Measurements from ENCODE around the gene BCAP29.
A peak's percentile ranks its signal among the peaks of the same experiment; 100 is the strongest.

Gene BCAP29

GRCh38 chr7:107659666-107660065 lies 79.6 kb downstream of the BCAP29 start:
- Histone ChIP-seq H4K5ac (ENCODE audit: low read length) (no peak overlapping the region), H3K4ac (ENCODE audit: low read depth, low read length) (no peak overlapping the region), H4K8ac (ENCODE audit: low read depth, low read length) (no peak overlapping the region), H2BK5ac (ENCODE audit: low read length) (no peak overlapping the region), H2BK15ac (replicated peaks; ENCODE audit: low read depth) (no peak overlapping the region), H3K27me3 (ENCODE audit: insufficient read depth, low read length, poor library complexity) (peaks cover 34% of the 10 kb centered on the region), H3K79me2 (ENCODE audit: control insufficient read depth, insufficient read depth, low read length) (no peaks in the 10 kb centered on the region), H3K36me3 (ENCODE audit: control insufficient read depth, insufficient read depth, low read length) (no peaks in the 10 kb centered on the region), H2AK5ac (ENCODE audit: low read length) (no peak overlapping the region), H3K9ac (ENCODE audit: low read length) (no peak overlapping the region), H3K4me3 (ENCODE audit: low read length) (no peak overlapping the region), H3K4me1 (ENCODE audit: control insufficient read depth, low read depth, low read length) (no peaks in the 10 kb centered on the region), H3K4me2 (ENCODE audit: low read length) (no peak overlapping the region), H3K18ac (ENCODE audit: low read length) (no peak overlapping the region), H3K23ac (ENCODE audit: low read length) (no peak overlapping the region), H3K79me1 (ENCODE audit: low read length) (no peaks in the 10 kb centered on the region), H3K27ac (ENCODE audit: low read depth, low read length) (no peak overlapping the region), H2BK120ac (ENCODE audit: low read depth, low read length) (no peak overlapping the region), H3K56ac (ENCODE audit: low read length) (no peak overlapping the region)
- no CpG with 5 or more reads among the region's 4 CpGs for WGBS (ENCODE audit: extremely low coverage, insufficient coverage, low lambda C conversion rate)
- DNase-seq, result peak; percentile 51

- Histone ChIP-seq H3K4me1 (ENCODE audit: control insufficient read depth, low read depth, low read length) (no peaks in the 10 kb centered on the region), H3K9ac (ENCODE audit: low read length) (no peak within 1 kb of the TSS), H4K8ac (ENCODE audit: low read depth, low read length) (no peak within 1 kb of the TSS), H3K4me2 (ENCODE audit: low read length) (peak within 1 kb of the TSS; percentile 73), H4K5ac (ENCODE audit: low read length) (no peak within 1 kb of the TSS), H3K79me1 (ENCODE audit: low read length) (no peaks in the 10 kb centered on the region), H3K4ac (ENCODE audit: low read depth, low read length) (no peak within 1 kb of the TSS), H2BK15ac (replicated peaks; ENCODE audit: low read depth) (no peak within 1 kb of the TSS), H3K23ac (ENCODE audit: low read length) (no peak within 1 kb of the TSS), H2BK5ac (ENCODE audit: low read length) (no peak within 1 kb of the TSS), H3K27ac (ENCODE audit: low read depth, low read length) (no peak within 1 kb of the TSS), H3K36me3 (ENCODE audit: control insufficient read depth, insufficient read depth, low read length) (no peaks in the 10 kb centered on the region), H3K4me3 (ENCODE audit: low read length) (no peak within 1 kb of the TSS), H3K18ac (ENCODE audit: low read length) (no peak within 1 kb of the TSS), H3K27me3 (ENCODE audit: insufficient read depth, low read length, poor library complexity) (peaks cover 34% of the 10 kb centered on the region), H3K56ac (ENCODE audit: low read length) (no peak within 1 kb of the TSS), H3K79me2 (ENCODE audit: control insufficient read depth, insufficient read depth, low read length) (no peaks in the 10 kb centered on the region), H2BK120ac (ENCODE audit: low read depth, low read length) (no peak within 1 kb of the TSS), H2AK5ac (ENCODE audit: low read length) (no peak within 1 kb of the TSS)
- WGBS (ENCODE audit: extremely low coverage, insufficient coverage, low lambda C conversion rate), result no CpG with 5 or more reads among the region's 37 CpGs
- peak; percentile 55 for DNase-seq
Observed at GRCh38 chr7:107660381-107661080, 80.5 kb downstream of the BCAP29 start, which contains the start of gene SLC26A4. Gene SLC26A4, plus strand, starts transcription at chr7:107660828. Its CDS starts 814 bp downstream, at chr7:107661642.

GRCh38 chr7:107661081-107661864 lies 81.2 kb downstream of the BCAP29 start:
- Histone ChIP-seq H3K9ac (ENCODE audit: low read length) (no peak overlapping the region), H2AK5ac (ENCODE audit: low read length) (no peak overlapping the region), H2BK15ac (replicated peaks; ENCODE audit: low read depth) (no peak overlapping the region), H3K79me1 (ENCODE audit: low read length) (no peaks in the 10 kb centered on the region), H3K27ac (ENCODE audit: low read depth, low read length) (no peak overlapping the region), H3K79me2 (ENCODE audit: control insufficient read depth, insufficient read depth, low read length) (no peaks in the 10 kb centered on the region), H3K4ac (ENCODE audit: low read depth, low read length) (no peak overlapping the region), H2BK120ac (ENCODE audit: low read depth, low read length) (no peak overlapping the region), H4K5ac (ENCODE audit: low read length) (no peak overlapping the region), H3K23ac (ENCODE audit: low read length) (no peak overlapping the region), H2BK5ac (ENCODE audit: low read length) (no peak overlapping the region), H3K4me3 (ENCODE audit: low read length) (no peak overlapping the region), H3K27me3 (ENCODE audit: insufficient read depth, low read length, poor library complexity) (peaks cover 34% of the 10 kb centered on the region), H3K36me3 (ENCODE audit: control insufficient read depth, insufficient read depth, low read length) (no peaks in the 10 kb centered on the region), H3K18ac (ENCODE audit: low read length) (no peak overlapping the region), H3K4me1 (ENCODE audit: control insufficient read depth, low read depth, low read length) (no peaks in the 10 kb centered on the region), H3K56ac (ENCODE audit: low read length) (no peak overlapping the region), H4K8ac (ENCODE audit: low read depth, low read length) (no peak overlapping the region), H3K4me2 (ENCODE audit: low read length) (peak overlapping the region; percentile 73)
- DNase-seq, result peak; percentile 82
- no CpG with 5 or more reads among the region's 73 CpGs for WGBS (ENCODE audit: extremely low coverage, insufficient coverage, low lambda C conversion rate)

GRCh38 chr7:107661865-107662379 lies 81.9 kb downstream of the BCAP29 start:
- peaks cover 36% of the 10 kb centered on the region for H3K27me3 ChIP-seq (ENCODE audit: insufficient read depth, low read length, poor library complexity)
- H3K23ac ChIP-seq (ENCODE audit: low read length), result no peak overlapping the region
- H2BK15ac ChIP-seq (replicated peaks; ENCODE audit: low read depth), result no peak overlapping the region
- no peak overlapping the region for H3K18ac ChIP-seq (ENCODE audit: low read length)
- H2AK5ac ChIP-seq (ENCODE audit: low read length), result no peak overlapping the region
- no peak overlapping the region for H2BK5ac ChIP-seq (ENCODE audit: low read length)
- H3K4me3 ChIP-seq (ENCODE audit: low read length), result no peak overlapping the region
- no peak overlapping the region for H4K5ac ChIP-seq (ENCODE audit: low read length)
- no peak overlapping the region for H3K4ac ChIP-seq (ENCODE audit: low read depth, low read length)
- H3K36me3 ChIP-seq (ENCODE audit: control insufficient read depth, insufficient read depth, low read length), result no peaks in the 10 kb centered on the region
- no CpG with 5 or more reads among the region's 20 CpGs for WGBS (ENCODE audit: extremely low coverage, insufficient coverage, low lambda C conversion rate)
- H3K79me2 ChIP-seq (ENCODE audit: control insufficient read depth, insufficient read depth, low read length), result no peaks in the 10 kb centered on the region
- H3K9ac ChIP-seq (ENCODE audit: low read length), result no peak overlapping the region
- no peak overlapping the region for H3K56ac ChIP-seq (ENCODE audit: low read length)
- H3K4me1 ChIP-seq (ENCODE audit: control insufficient read depth, low read depth, low read length), result no peaks in the 10 kb centered on the region
- no peak overlapping the region for H3K27ac ChIP-seq (ENCODE audit: low read depth, low read length)
- DNase-seq, result no peak
- no peak overlapping the region for H2BK120ac ChIP-seq (ENCODE audit: low read depth, low read length)
- no peaks in the 10 kb centered on the region for H3K79me1 ChIP-seq (ENCODE audit: low read length)
- H3K4me2 ChIP-seq (ENCODE audit: low read length), result peak overlapping the region; percentile 30
- no peak overlapping the region for H4K8ac ChIP-seq (ENCODE audit: low read depth, low read length)

- H4K8ac ChIP-seq (ENCODE audit: low read depth, low read length), result no peak overlapping the region
- no peak overlapping the region for H3K4ac ChIP-seq (ENCODE audit: low read depth, low read length)
- H2BK15ac ChIP-seq (replicated peaks; ENCODE audit: low read depth), result no peak overlapping the region
- H3K4me3 ChIP-seq (ENCODE audit: low read length), result no peak overlapping the region
- no peaks in the 10 kb centered on the region for H3K79me2 ChIP-seq (ENCODE audit: control insufficient read depth, insufficient read depth, low read length)
- no peak for DNase-seq
- no peak overlapping the region for H3K27ac ChIP-seq (ENCODE audit: low read depth, low read length)
- no peak overlapping the region for H2BK5ac ChIP-seq (ENCODE audit: low read length)
- no peaks in the 10 kb centered on the region for H3K36me3 ChIP-seq (ENCODE audit: control insufficient read depth, insufficient read depth, low read length)
- H3K18ac ChIP-seq (ENCODE audit: low read length), result no peak overlapping the region
- H3K79me1 ChIP-seq (ENCODE audit: low read length), result no peaks in the 10 kb centered on the region
- H4K5ac ChIP-seq (ENCODE audit: low read length), result no peak overlapping the region
- no CpG with 5 or more reads among the region's 4 CpGs for WGBS (ENCODE audit: extremely low coverage, insufficient coverage, low lambda C conversion rate)
- no peak overlapping the region for H3K9ac ChIP-seq (ENCODE audit: low read length)
- H3K4me1 ChIP-seq (ENCODE audit: control insufficient read depth, low read depth, low read length), result no peaks in the 10 kb centered on the region
- H3K4me2 ChIP-seq (ENCODE audit: low read length), result no peak overlapping the region
- H3K23ac ChIP-seq (ENCODE audit: low read length), result no peak overlapping the region
- H2BK120ac ChIP-seq (ENCODE audit: low read depth, low read length), result no peak overlapping the region
- no peak overlapping the region for H3K56ac ChIP-seq (ENCODE audit: low read length)
- no peak overlapping the region for H2AK5ac ChIP-seq (ENCODE audit: low read length)
- H3K27me3 ChIP-seq (ENCODE audit: insufficient read depth, low read length, poor library complexity), result peaks cover 38% of the 10 kb centered on the region
Observed at GRCh38 chr7:107663196-107663595, 83.2 kb downstream of the BCAP29 start.
